HG03103 (cell line): ENCODE results near the gene RALY.
"Not testable (repeated sequence)": the region's sequence is repeated elsewhere in the genome, so short reads cannot be mapped to it uniquely, and the experiment has no call there.

Experiments used
- ATAC-seq: cut with Tn5 transposase; IDR thresholded peaks from one replicate; pipeline ENCODE4 v1.9.1; 2021; ENCODE audit warnings: low read depth; ENCODE audit not compliant: unreplicated experiment

Gene RALY

GRCh38 chr20:34127792-34128191 is 134.1 kb downstream of the RALY start:
- ATAC-seq = no peak

GRCh38 chr20:34129518-34130162 is 135.9 kb downstream of the RALY start:
- ATAC-seq = no peak

- no peak for ATAC-seq
Observed at GRCh38 chr20:34131491-34131890, 137.8 kb downstream of the RALY start.

- not testable (repeated sequence) for ATAC-seq
Observed at GRCh38 chr20:34132491-34132890, 138.8 kb downstream of the RALY start.

- not testable (repeated sequence) for ATAC-seq
Observed at GRCh38 chr20:34132943-34133342, 139.2 kb downstream of the RALY start.

GRCh38 chr20:34133365-34133860 is 139.7 kb downstream of the RALY start:
- ATAC-seq = not testable (repeated sequence)
